Superior temporal gyrus (tissue), 1 donor: ENCODE data around the gene FBXW7.
"Not testable (repeated sequence)": the region's sequence is repeated elsewhere in the genome, so short reads cannot be mapped to it uniquely, and the experiment has no call there.

Experiments used
- DNase-seq: peaks from one replicate; pipeline ENCODE4 v3.0.0-alpha.2; 2016; ENCODE audit errors: extremely low spot score

FBXW7 gene

GRCh38 chr4:152545088-152545487 is 9.2 kb upstream of the FBXW7 start:
- DNase-seq, result no peak

- not testable (repeated sequence) for DNase-seq
These were observed 8.6 kb upstream of the FBXW7 start for GRCh38 chr4:152544533-152544932.

- DNase-seq, result no peak
These were observed 5.0 kb upstream of the FBXW7 start for GRCh38 chr4:152540941-152541340.

- DNase-seq, result no peak
These were observed 4.4 kb upstream of the FBXW7 start for GRCh38 chr4:152540293-152540674.

GRCh38 chr4:152539556-152540292 is 3.8 kb upstream of the FBXW7 start:
- DNase-seq, result no peak

GRCh38 chr4:152537881-152538280 is 2.0 kb upstream of the FBXW7 start:
- no peak for DNase-seq

- peak; percentile 35 for DNase-seq
These were observed 772 bp upstream of the FBXW7 start for GRCh38 chr4:152536545-152537182.

- DNase-seq, result no peak
These were observed 461 bp downstream of the FBXW7 start for GRCh38 chr4:152535360-152535902.

GRCh38 chr4:152534541-152535359 is 1.1 kb downstream of the FBXW7 start:
- no peak for DNase-seq

GRCh38 chr4:152531479-152531878 is 4.4 kb downstream of the FBXW7 start:
- no peak for DNase-seq

GRCh38 chr4:152530600-152530999 is 5.3 kb downstream of the FBXW7 start:
- DNase-seq, result no peak

- no peak for DNase-seq
These were observed 6.0 kb downstream of the FBXW7 start for GRCh38 chr4:152529880-152530279.

- no peak for DNase-seq
These were observed 7.8 kb downstream of the FBXW7 start for GRCh38 chr4:152528060-152528459.

GRCh38 chr4:152525878-152526277 is 10.0 kb downstream of the FBXW7 start:
- no peak for DNase-seq

GRCh38 chr4:152524427-152524826 is 11.5 kb downstream of the FBXW7 start:
- DNase-seq, result no peak

- DNase-seq, result no peak
These were observed 12.2 kb downstream of the FBXW7 start for GRCh38 chr4:152523731-152524130.

- no peak for DNase-seq
These were observed 13.1 kb downstream of the FBXW7 start for GRCh38 chr4:152522754-152523153.

GRCh38 chr4:152522245-152522644 is 13.6 kb downstream of the FBXW7 start:
- no peak for DNase-seq

- DNase-seq, result no peak
These were observed 19.7 kb downstream of the FBXW7 start for GRCh38 chr4:152516156-152516555.

- DNase-seq, result no peak
These were observed 20.2 kb downstream of the FBXW7 start for GRCh38 chr4:152515678-152516077.

- DNase-seq, result no peak
These were observed 21.5 kb downstream of the FBXW7 start for GRCh38 chr4:152514356-152514755.

GRCh38 chr4:152513078-152513477 is 22.8 kb downstream of the FBXW7 start:
- no peak for DNase-seq
